GM19238 (cell line): Measurements from ENCODE around the gene TTBK1.
"Not testable (repeated sequence)": the region's sequence is repeated elsewhere in the genome, so short reads cannot be mapped to it uniquely, and the experiment has no call there.

Experiments used
- DNase-seq: peaks from one replicate; pipeline ENCODE4 v3.0.0; 2011; ENCODE audit warnings: low spot score; ENCODE audit not compliant: insufficient read length

TTBK1 gene

DNA sequence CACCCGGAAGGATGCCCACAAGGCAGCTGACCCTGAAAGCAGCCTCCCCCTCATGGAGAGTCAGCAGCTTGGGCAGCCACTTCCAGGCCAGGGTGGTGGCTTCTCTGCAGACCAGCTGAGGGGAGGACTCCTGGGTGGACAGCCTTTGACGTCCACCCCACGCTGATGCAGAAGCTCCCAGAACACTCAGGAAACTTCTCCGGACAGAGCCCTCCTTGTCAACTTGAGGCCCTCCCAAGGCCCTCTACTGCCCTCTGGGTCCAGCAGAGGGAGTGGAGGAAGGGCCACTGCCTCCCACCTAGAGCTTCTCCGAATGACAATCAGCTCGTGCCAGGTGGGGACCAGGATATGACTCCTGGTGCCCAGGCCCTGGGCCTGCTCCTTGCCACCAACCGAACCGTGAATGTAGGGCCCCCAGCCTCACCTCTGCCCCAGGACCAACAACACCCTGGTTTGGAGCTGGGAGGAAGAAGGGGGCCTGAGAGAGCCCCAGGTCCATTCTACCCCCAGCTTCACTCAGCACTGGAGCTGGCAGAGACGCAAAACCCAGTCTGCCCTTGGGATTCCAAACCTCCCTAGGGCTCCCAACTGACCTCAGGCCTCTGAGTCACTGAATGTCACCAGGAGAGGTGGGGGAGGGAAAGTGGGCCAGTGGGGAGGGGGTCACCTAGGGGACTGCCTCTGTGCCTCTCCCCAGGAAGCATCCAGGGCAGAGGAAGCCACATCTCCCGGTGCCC, 43.9 kb downstream of the TTBK1 start:
- no peak for DNase-seq

DNA sequence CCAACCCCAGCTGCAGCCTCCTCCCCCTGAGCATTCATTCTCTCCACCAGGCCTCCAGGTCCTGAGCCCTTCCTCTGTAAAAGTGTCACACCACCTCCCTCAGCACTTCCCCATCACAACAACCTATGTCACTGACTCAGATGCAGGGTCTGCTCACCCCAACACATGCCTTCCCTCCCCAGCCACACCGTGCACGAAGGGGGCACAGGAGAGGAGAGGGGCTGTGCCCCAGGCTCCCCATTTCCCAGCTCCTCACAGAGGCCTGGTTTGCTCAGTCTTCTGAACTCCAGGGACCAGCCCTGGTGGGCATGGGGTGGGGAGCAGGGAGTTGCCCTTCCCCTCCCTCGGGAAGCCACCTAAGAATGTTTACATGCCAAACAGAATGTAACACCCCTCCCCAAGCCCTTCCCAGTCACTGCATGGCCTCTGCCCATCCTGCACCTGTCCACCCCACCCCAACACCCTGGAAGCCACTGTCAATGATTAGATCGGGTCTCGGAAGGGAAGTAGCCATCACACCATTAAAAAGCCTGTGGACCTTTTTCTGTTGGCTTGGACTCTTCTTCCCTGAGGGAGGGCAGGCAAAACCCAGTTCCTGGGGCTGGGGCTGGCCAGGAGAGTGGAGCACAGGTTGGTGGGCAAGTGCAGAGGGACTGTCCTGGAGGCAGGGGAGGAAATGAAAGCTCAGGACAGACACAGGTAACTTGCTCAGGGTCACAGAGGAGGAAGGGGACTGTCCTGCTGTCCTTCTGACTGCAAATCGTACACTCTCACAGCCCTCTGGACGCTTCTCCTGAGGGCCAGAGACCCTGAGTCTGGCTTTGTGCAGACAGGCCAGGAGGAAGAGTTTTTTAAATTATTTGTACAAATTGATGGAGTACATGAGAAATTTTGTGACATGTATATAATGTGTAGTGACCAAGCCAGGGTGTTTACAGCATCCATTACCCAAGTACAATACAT, 44.7 kb downstream of the TTBK1 start:
- no peak for DNase-seq

DNA sequence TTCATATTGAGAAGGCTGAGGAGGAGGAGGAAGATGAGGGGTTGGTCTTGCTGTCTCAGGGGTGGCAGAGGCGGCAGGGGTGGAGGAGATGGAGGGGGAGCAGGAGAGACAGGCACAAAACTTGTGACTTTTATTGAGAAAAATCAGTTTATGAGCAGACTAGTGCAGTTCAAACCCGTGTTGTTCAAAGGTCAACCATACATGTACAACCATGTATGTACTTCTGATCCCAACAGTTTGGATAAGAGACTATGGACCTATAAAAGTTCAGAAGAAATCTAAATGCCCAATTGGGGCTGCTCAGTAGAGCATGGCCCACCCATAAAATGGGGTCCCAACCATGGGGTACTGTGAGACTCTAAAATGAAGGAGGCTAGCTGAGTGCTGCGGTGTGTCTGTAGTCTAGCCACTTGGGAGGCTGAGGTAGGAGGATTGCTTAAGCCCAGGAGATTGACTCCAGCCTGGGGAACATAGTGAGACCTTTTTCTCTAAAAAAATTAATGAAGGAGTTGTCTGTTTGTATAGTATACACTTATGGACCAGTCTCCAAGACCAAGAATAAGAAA, 47.1 kb downstream of the TTBK1 start:
- no peak for DNase-seq

DNA sequence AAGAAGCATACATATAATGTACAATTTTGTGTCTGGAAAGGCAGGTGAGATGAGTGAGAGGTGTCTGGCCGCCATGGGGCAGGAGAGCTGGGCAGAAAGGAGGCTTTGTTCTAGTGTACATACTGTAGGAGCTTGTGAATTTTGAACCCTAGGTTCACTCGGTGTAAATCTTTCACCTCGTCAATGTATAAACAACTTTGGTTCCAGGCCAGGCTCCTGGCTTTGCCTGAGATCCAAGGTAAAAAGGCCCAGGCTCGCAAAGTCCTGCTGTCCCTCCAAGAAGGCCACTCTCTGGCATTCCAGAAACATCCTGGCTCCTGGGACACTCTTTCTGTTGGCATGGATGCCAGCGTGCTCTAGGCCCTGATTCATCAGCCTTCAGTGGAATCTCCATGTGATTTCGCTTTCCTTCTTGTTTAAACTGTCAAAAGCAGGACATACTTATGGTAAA, 47.6 kb downstream of the TTBK1 start:
- DNase-seq, result no peak

DNA sequence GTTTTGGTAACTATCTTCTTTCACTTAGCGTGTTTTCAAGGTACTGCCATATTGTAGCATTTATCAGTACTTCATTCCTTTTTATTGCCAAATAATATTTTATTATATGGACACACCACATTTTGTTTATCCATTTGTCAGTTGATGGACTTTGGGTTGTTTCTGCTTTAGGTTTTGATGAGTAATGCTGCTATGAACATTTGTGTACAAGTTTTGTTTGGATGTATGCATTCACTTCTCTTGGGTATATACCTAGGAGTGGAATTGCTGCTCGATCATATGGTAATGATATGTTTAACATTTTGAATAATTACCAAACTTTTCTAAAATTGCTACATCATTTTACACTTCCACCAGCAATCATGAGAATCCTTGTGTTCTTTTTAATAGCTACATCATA, 48.4 kb downstream of the TTBK1 start:
- DNase-seq, result no peak

DNA sequence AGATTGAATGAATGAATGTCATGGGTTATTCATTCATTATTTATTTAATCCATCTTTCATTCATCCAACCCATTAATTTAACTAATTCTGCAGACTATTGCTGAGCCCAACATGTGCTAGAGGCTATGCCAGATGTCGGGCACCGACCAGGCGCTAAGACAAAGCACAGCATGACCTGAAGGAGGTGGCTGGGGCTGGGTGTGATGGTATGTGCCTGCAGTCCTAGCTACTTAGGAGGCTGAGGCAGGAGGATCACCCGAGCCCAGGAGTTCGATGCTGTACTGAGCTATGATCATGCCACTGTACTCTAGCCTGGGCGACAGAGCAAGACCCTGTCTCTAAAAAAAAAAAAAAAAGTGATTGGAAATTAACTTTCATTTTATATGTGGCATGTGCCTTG, 49.1 kb downstream of the TTBK1 start:
- DNase-seq, result no peak

DNA sequence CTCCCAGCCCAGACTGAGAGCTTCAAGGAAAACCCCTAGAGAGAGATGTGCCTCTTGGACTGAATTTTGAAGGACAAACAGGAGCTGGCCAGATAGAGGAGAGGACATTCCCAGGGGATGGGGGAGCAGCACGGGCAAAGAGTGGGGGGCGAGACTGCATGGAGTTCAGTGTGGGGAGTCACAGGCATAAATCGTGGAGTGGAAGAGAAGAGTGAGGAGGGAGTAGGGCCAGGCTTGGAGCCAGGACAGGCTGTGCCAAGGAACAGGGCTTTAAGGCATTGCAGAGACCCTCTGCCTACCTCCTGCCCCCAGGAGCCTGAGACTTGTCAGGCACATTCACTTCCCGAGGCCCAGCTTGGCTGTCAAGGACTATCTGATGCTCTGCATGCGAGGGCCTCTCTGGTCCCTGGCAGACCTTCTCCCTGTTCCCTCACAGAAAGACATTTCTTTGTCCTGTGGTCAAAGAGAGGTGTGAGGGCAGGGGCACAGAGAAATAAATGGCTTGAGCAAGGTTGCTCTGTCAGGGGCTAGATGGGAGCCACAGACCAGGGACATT, 49.6 kb downstream of the TTBK1 start:
- DNase-seq, result no peak

DNA sequence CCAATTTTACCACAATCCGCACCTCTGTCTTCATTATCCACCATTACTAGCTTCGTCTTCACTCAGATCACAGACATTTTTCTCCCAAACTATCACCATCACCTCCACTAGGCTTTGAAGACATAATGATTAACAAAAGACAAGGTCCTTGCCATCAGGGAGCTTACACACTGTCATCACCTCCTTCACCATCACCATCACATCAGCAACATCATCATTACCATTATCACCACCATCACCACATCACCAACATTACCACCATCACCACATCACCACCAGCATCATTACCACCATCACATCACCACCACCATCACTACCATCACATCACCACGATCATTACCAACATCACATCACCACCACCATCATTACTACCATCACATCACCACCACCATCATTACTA, 50.4 kb downstream of the TTBK1 start:
- DNase-seq, result no peak

DNA sequence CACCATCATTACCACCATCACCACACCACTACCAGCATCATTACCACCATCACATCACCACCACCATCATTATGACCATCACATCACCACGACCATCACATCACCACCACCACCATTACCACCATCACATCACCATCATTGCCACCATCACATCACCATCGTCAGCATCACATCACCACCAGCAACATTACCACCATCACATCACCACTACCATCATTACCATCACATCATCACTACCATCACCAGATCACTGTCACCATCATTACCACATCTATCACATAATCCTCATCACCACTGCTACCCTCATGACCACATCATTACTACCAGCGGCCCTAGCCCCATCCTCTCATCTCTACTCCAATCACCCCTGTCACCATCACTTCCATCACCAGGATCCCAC, 51.3 kb downstream of the TTBK1 start:
- no peak for DNase-seq

DNA sequence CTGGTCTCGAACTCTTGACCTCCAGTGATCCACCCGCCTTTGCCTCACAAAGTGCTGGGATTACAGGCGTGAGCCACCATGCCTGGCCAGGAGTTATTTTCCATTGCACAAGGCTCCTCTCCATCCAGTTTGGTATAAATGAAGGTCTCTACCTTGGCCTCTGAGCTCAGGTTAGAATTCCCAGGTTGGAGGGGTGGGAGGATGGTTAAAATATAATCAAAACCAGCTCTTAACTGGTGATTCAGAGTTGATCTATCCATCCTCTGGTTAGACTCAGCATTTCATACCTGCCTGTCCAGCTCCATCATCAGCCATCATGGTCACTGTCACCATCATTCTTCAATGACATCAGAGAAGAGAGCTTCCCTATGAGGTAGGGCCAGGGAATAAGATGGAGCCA, 52.2 kb downstream of the TTBK1 start:
- no peak for DNase-seq

DNA sequence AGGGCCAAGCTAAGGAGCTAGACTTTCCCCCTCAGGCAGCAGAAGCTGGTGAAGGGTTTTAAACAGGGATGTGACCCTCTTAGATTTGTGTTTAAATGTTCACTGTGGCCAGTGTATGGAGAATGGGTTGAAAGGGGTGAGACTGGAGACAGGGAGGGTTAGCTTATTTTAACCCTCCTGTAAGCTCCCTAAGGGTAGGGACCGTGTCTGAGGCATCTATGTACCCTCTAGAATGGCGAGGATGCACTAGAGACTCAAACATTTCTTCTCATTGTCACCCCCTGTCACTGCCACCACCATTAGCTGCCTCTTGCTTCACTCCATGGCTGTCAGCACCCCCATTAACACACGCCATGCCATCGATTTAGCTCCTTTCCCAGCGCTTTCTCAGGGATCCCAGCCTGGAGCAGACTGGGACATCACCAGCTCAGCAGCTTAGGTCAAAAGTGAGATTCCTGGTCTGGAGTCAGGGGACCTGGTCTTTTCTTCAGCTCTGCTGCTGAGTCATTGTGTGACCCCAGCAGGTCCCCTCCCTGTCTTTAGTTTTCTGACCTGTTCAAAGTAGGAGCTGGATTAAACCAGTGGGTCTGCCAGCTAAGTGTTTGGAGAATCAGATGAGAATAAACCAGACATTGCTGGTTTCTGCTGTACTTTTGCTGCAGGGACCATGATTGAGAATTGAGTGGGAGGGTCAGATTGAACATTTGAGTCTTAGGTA, 53.7 kb downstream of the TTBK1 start:
- DNase-seq, result no peak

DNA sequence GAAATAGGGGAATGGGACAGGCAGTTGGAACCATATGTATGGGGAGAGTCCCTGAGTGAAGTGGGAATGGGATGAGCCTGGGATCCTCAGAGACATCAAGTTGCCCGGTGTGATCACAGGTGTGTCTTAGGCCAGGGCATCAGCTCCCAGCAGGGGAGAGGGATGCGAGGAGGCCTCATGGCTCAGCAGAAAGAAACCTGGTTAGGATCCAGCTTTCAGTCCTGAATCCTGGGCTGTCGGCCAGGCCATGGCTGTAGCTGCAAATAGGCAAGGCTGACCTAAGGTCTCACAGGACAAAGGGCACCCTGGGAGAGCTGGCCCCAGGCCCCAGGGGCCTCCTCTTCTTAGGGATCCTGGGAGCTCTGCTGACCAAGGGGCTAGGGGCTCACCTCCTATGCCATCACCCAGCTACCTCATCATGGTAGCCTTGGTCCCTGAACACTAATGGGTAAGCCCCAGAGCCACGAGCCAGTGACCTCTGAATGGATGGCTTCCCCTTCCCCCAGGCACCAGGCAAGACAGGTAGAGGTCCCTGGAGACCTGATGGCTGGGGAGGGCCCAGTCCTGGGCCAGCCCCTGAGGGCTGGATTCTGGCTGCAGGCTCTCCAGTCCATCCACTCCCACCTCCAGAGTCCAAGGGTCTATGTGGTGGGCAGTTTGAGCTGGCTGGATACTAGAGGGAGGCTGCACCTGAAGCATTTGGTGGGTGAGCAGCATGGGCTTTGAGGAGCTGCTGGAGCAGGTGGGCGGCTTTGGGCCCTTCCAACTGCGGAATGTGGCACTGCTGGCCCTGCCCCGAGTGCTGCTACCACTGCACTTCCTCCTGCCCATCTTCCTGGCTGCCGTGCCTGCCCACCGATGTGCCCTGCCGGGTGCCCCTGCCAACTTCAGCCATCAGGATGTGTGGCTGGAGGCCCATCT, 54.6 kb downstream of the TTBK1 start, which contains the start of gene SLC22A7:
Gene SLC22A7 (plus strand): TSS at position 617 of the 921 bp plus-strand sequence. CDS start 99 bp downstream, at position 716.
- DNase-seq, result no peak

DNA sequence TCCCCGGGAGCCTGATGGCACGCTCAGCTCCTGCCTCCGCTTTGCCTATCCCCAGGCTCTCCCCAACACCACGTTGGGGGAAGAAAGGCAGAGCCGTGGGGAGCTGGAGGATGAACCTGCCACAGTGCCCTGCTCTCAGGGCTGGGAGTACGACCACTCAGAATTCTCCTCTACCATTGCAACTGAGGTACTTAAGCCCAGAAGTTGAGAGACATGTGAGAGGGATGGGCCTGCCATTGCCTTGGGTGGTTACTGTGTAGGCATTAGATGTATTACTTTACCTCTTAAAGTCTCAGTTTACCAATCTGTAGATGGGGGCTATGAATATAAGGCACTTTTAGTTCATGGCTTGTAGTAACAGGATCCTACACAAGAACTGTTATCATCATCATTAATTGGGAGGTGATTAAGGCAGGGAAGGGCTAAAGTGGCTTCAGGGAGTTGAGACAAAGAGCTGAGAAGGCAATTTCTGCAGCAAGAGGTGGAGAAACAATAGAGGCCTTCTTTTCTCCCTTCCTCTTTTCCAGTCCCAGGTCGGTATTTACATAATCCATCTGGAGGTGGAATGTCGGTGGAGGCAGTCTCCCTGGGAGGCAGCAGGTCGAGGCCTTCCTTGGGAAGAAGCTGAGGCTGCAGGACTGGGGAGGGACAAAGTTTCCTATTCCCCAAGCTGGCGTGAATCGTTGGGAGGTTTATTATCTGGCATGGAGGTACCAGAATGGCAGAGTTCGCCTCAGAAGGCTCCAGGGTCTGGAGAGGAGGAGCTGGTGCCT, 55.5 kb downstream of the TTBK1 start:
- no peak for DNase-seq

DNA sequence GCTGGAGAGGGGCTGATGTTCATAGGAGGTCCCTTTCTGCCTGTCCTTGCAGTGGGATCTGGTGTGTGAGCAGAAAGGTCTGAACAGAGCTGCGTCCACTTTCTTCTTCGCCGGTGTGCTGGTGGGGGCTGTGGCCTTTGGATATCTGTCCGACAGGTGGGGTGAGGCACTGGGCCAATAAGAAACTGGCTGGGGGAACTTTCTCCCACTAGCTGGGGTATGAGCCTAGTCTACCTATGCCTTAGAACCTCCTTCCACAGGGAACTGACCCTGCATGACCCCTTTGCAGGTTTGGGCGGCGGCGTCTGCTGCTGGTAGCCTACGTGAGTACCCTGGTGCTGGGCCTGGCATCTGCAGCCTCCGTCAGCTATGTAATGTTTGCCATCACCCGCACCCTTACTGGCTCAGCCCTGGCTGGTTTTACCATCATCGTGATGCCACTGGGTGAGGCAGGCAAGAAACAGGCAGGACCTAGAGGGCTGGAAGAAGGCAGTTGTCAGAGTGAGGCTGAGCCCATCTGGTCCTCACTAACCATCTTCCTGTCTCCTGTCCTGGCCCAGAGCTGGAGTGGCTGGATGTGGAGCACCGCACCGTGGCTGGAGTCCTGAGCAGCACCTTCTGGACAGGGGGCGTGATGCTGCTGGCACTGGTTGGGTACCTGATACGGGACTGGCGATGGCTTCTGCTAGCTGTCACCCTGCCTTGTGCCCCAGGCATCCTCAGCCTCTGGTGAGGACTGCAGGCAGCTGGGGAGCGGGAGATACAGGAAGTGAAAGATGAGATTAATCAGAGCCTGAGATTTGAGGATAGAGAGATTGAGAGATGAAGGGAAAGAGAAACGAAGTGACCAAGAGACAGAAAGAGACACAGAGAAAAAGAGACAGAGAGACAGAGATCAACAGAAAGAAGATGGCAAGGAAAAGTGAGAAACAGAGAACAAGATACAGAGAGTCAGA, 56.3 kb downstream of the TTBK1 start:
- DNase-seq, result no peak

DNA sequence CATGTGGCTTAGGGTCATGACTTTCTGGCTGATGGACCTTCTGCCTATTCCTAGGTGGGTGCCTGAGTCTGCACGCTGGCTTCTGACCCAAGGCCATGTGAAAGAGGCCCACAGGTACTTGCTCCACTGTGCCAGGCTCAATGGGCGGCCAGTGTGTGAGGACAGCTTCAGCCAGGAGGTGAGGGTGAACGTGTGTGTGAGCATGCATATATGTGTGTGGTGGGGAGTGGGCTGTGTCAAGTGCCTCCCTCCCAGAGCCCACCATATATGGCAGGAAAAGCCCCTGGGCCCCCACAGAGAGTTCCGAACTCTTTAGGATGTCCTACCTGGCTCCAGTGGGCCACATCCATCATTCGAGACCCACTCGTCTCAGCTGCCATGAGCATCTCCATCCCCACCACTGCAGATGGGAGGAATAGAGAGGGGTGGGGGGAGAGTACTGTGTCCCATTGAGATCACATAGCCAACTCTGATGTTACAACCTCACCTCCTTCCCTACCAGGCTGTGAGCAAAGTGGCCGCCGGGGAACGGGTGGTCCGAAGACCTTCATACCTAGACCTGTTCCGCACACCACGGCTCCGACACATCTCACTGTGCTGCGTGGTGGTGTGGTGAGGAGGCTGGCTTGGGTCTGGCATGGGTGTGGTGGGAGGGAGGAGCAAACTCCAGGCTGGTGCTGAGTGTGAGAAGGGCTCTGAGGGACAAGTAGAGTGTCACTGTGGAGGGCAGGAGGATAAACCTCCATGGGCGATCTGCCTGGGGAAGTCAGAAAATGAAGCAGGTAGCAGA, 58.0 kb downstream of the TTBK1 start:
- no peak for DNase-seq

DNA sequence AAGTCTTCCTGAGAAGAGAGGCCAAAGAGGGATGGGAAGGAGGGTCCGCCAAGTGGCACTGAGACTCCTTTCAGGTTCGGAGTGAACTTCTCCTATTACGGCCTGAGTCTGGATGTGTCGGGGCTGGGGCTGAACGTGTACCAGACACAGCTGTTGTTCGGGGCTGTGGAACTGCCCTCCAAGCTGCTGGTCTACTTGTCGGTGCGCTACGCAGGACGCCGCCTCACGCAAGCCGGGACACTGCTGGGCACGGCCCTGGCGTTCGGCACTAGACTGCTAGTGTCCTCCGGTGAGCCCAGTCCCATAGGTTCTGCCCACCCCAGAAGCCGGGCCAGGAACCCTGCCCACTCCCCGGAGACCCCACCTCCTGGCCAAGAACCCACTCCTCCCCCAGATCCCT, 58.8 kb downstream of the TTBK1 start:
- no peak for DNase-seq

DNA sequence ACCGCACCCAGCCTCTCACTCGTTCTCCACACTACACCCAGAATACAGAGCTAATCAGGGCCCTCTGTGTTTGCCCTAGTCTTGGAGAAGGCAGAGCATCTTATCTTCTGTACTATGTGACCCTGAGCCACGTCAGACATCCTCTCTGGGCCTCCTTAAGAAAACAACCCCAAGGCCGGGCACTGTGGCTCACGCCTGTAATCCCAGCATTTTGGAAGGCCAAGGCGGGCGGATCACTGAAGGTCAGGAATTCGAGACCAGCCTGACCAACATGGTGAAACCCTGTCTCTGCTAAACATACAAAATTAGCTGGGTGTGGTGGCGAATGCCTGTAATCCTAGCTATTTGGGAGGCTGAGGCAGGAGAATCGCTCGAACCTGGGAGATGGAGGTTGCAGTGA, 59.7 kb downstream of the TTBK1 start:
- not testable (repeated sequence) for DNase-seq
